ENCODE data around the gene HLF.
A peak's percentile ranks its signal among the peaks of the same experiment; 100 is the strongest.

Gene HLF

GRCh38 chr17:55264645-55265298 is at the start of gene HLF:
TSS of gene HLF (plus strand) at chr17:55264960. CDS start at chr17:55265485, 525 bp downstream.
- DNase-seq (ENCODE audit: low read depth) = peak; percentile 61

- DNase-seq (ENCODE audit: low read depth) = no peak
Measured at GRCh38 chr17:55215711-55216110, 49.0 kb upstream of the HLF start.

- DNase-seq (ENCODE audit: low read depth) = no peak
Measured at GRCh38 chr17:55216888-55217287, 47.9 kb upstream of the HLF start.

GRCh38 chr17:55219459-55219858 is 45.3 kb upstream of the HLF start:
- DNase-seq (ENCODE audit: low read depth) = no peak

GRCh38 chr17:55219934-55220333 is 44.8 kb upstream of the HLF start:
- DNase-seq (ENCODE audit: low read depth) = no peak

- no peak for DNase-seq (ENCODE audit: low read depth)
Measured at GRCh38 chr17:55223524-55223923, 41.2 kb upstream of the HLF start.

GRCh38 chr17:55224746-55225145 is 40.0 kb upstream of the HLF start:
- no peak for DNase-seq (ENCODE audit: low read depth)

GRCh38 chr17:55225237-55225636 is 39.5 kb upstream of the HLF start:
- no peak for DNase-seq (ENCODE audit: low read depth)

GRCh38 chr17:55228683-55229192 is 36.0 kb upstream of the HLF start:
- DNase-seq (ENCODE audit: low read depth) = no peak

- no peak for DNase-seq (ENCODE audit: low read depth)
Measured at GRCh38 chr17:55229276-55229675, 35.5 kb upstream of the HLF start.

GRCh38 chr17:55230716-55231115 is 34.0 kb upstream of the HLF start:
- no peak for DNase-seq (ENCODE audit: low read depth)

GRCh38 chr17:55233840-55234239 is 30.9 kb upstream of the HLF start:
- no peak for DNase-seq (ENCODE audit: low read depth)

GRCh38 chr17:55236316-55236715 is 28.4 kb upstream of the HLF start:
- DNase-seq (ENCODE audit: low read depth) = no peak

- no peak for DNase-seq (ENCODE audit: low read depth)
Measured at GRCh38 chr17:55237268-55237667, 27.5 kb upstream of the HLF start.

- DNase-seq (ENCODE audit: low read depth) = no peak
Measured at GRCh38 chr17:55237841-55238178, 26.9 kb upstream of the HLF start.

GRCh38 chr17:55238179-55238930 is 26.4 kb upstream of the HLF start:
- DNase-seq (ENCODE audit: low read depth) = peak; percentile 86

GRCh38 chr17:55238931-55239297 is 25.8 kb upstream of the HLF start:
- DNase-seq (ENCODE audit: low read depth) = peak; percentile 14

- no peak for DNase-seq (ENCODE audit: low read depth)
Measured at GRCh38 chr17:55241097-55241496, 23.7 kb upstream of the HLF start.

GRCh38 chr17:55242476-55242875 is 22.3 kb upstream of the HLF start:
- DNase-seq (ENCODE audit: low read depth) = no peak

- no peak for DNase-seq (ENCODE audit: low read depth)
Measured at GRCh38 chr17:55245986-55246385, 18.8 kb upstream of the HLF start.

GRCh38 chr17:55246583-55246982 is 18.2 kb upstream of the HLF start:
- no peak for DNase-seq (ENCODE audit: low read depth)

- no peak for DNase-seq (ENCODE audit: low read depth)
Measured at GRCh38 chr17:55248077-55248476, 16.7 kb upstream of the HLF start.

GRCh38 chr17:55249861-55250260 is 14.9 kb upstream of the HLF start:
- DNase-seq (ENCODE audit: low read depth) = no peak

- DNase-seq (ENCODE audit: low read depth) = no peak
Measured at GRCh38 chr17:55254375-55254774, 10.4 kb upstream of the HLF start.
